GM21737 (cell line): Measurements from ENCODE around the gene THBS2.

Experiments used
- ATAC-seq: cut with Tn5 transposase; IDR thresholded peaks from one replicate; pipeline ENCODE4 v1.9.1; 2021; ENCODE audit warnings: mild to moderate bottlenecking, moderate library complexity; ENCODE audit not compliant: unreplicated experiment

Gene THBS2

DNA sequence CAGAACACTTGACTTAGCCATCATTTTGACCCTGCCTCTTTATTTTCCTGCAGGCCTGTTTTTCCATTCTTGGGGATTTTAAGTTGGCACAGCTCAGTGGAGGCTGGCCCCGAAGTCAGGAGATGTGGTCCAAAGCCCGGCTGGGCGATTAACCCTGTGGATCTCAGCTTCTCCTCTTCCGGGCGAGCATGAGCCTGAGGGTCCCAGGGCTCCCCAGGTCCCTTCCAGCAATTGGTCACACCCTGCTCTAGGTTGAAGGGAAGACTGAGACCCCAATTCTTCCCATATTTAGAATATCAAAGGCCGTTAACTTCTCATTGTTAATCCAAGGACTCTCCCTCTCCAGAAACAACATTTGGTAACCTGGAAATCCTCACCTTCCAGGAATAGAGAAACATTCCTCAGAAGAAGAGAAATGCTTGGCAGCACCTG is 2.3 kb downstream of the THBS2 start:
- no peak for ATAC-seq

DNA sequence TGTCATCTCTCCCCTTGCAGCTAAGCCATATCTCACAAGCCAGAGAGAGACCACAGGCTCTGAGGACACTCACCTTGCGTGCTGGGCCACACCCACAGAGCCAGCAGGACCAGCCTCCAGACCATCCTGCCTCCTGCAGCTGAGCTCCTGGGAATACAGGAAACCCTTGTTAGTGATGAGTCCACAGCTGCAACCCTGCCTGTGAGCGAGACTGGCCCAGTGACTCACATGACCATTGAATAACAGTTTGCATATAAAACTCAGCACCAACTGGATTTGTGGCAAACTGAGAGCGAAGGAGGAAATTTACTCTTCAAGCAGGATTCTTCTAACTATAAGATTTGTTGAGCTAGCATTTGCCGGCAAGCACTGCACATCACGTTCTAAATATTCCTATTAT is 3.0 kb downstream of the THBS2 start:
- ATAC-seq: no peak

GRCh38 chr6:169249057-169249456 is 4.6 kb downstream of the THBS2 start:
- no peak for ATAC-seq

DNA sequence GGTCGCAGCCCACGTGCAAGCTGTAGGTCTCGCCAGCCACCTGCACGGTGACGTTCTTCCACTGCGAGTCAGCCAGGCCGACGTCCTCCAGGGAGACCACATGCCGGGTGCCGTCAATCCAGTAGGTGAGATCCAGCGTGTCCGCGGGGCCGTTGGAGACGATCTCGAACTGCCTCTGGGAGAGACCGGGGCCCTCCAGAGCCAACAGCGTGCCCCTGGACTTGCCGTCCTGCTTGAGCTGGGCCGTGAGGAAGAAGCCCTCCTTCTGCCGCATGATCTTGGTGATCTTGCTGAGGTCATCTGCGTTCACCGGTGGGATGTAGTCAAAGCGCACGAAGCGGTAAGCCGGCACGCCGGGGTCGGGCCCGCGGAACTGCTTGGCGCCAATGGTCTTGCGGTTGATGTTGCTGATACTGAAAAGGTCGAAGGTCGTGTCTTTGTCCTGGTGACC is 5.1 kb downstream of the THBS2 start:
- no peak for ATAC-seq

DNA sequence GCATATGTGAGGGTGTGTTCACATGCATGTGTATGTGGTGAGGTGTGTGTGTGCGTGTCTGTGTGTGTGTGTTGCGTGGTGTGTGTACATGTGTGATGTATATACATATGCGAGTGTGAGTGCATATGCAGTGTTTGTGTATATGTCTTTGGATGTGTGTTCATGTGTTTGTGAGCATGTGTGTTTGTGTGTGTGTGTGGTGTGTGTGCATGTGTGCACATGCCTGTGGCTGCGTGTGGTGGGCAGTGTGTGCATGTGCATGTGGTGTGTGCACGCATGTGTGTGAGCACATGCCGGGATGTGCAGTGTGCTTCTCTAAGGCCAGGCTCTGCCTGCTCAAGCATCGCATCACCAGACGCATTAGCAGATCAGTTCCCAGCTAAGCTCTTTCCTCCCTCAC is 5.7 kb downstream of the THBS2 start:
- no peak for ATAC-seq

- ATAC-seq: no peak
Observed at GRCh38 chr6:169247419-169247818, 6.2 kb downstream of the THBS2 start.

DNA sequence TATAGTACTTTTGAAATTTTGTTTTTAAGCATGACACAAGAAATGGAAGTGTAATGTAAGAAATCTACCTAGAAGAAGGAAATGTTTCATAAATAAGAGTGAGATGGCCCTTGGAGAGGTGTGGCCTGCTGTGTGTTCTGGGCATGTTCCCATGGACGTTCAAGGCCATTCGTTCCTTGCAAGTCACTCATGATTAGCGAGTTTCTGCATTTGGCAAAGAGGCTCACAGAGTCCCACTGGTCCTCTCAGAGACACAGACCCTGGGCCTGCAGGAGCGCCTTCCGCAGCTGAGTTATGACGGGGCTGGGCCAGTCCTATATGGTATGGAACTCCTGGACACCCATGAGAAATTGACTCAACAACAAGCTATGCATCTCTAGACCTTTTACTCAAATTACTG is 7.2 kb downstream of the THBS2 start:
- ATAC-seq: no peak

DNA sequence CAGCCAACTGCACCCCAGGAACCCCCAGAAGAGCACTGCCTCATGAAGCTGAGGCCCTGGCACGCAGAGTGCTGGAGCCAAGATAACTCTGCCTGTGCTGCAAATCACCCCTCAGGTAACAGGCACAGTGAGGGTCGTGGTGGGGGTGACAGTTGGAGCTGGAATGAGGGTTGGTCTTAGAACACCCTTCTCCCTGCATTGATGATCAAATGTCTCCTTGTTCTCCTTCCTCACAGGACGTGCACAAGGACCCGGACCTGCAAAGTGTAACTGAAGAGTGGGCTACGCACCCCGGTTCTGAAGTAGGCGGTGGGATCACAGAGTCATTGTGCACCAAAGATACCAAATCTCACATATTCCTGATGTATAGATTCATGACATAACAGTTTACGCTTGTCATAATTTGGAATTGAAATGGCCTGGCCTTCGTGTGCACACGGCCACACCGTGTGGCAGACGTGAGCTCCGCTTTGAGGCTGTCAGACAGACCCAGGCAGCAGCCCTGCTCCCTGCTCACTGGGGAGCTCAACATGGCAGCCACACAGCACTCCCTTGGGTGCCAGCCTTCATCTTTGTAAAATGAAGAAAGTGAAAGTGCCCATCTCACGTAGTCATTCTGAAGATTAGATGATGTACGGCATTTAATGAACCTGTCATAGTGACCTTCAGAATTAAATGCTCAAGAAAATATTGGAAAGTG is 8.8 kb downstream of the THBS2 start:
- ATAC-seq: no peak

- ATAC-seq: no peak
Observed at GRCh38 chr6:169243661-169244060, 10.0 kb downstream of the THBS2 start.

GRCh38 chr6:169243186-169243585 is 10.5 kb downstream of the THBS2 start:
- no peak for ATAC-seq

DNA sequence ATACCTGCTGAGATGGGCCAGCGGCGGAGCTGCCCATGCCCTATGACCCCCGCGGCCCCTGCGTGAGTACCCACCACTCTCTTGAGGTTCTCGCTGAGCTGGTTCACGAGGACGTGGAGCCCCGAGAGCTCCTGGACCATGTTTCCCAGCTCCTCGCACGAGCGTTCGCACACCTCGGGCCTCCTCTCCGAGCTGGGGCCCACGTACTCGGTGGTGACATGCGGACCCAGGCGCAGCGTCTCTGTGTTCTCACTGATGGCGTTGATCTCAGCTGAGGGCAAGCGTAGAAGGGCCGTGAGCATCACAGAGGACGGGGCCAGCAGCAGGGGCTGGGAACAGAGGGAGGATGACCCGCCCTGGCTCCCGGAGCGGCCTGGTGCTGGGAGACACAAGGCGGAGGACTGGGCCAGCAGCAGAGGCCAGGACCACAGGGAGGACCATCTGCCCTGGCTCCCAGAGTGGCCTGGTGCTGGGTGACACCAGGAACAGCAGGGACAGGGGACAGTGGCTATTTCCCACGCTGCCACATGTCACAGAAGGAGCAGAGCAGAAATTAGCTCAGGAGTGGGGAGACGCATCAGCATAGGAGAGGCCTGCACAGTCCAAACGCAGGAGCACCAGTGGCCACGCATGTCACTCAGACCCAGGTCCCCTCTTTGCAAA is 11.8 kb downstream of the THBS2 start:
- no peak for ATAC-seq

DNA sequence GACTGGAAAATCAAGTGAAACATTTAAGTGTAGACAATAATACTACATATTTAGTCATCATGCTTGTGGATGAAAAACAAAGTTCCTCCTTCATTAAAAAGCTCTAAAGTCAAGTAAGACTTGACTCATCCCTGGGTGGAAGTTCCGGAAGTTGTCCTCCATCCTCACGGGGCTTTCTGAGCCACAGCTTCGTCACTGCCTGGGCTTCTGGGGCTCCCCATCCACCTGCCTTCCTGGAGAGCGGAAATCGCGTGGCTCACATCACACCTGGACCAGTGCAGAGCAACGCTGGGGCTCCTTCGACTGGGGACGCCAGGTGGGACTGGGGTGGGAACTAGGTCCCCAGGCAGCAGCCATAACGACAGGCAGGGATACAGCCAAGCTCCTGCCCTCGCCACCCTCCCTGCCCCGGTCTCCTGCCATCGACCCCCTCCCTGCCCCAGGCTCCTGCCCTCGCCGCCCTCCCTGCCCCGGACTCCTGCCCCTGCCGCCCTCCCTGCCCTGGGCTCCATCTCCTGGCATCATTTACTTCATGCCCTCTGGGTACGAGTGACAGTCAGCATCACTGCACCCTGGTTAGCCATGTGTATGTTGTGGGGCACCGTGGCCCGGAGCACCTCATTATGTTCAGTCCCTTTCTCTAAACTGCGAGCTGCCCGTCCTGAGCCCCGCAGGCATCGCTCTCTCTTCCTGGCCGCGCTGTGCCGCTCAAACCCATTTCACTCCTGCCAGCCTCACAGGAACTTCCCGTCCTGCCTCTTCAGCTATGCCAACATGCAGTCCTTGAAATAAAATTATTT is 12.9 kb downstream of the THBS2 start:
- no peak for ATAC-seq

DNA sequence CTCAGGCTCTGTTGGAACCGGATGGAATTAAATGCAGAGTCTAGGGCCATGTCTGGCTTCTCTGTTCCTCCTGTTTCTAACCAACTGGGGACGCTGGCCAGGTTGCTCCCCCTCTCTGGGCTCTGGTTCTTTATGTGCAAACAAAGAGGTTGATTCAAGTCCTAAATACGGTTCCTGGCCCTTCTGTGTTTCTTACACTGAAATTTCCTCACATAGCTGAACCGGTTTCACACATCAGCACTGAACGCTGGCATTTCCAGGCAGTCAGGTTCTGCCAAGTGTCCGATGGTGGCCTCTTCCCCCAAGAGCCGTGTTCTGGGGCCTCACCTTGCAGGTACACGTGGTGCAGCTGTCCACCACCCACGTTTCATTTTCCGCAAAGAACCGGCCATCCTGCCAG is 13.5 kb downstream of the THBS2 start:
- no peak for ATAC-seq

DNA sequence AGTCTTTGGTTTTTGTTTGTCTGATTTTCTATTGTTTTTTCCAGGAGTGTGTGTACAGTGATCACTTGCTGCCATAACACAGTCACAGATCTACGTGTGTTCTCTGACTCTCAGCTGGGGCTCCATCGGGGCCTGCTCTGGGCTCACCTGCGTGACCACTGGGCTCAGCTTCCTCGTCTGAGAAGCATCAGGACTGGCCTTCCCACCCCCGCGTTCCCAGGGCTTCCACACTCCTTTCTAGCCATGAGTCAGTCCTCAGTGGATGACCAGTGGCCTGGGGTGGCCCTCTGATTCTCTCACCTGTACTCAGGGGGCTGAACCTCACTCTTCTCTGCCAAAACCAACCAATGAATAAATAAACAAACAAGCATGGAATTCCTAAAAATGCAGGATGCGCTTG is 14.5 kb downstream of the THBS2 start:
- ATAC-seq: no peak

GRCh38 chr6:169238766-169239165 is 14.9 kb downstream of the THBS2 start:
- no peak for ATAC-seq

GRCh38 chr6:169237496-169238134 is 16.0 kb downstream of the THBS2 start:
- ATAC-seq: no peak

DNA sequence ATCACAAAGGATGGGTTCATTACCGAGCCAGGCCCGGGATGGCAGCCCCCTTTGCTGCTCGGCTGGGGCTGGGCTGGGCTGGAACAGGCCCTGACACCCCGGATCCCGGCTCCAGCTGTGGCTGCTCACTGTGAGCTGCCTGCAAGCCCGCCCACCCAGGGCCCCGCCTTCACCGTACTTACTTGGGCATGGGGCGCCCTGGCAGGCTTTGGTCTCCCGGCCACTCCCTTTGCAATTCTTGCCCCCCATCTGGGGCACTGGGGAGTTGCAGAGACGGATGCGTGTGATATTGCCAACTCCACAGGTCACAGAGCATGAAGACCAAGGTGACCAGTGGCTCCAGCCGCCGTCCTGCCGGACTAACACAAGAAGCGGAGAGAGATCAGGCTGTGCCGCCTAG is 16.7 kb downstream of the THBS2 start:
- no peak for ATAC-seq

GRCh38 chr6:169236545-169236944 is 17.1 kb downstream of the THBS2 start:
- ATAC-seq: no peak

DNA sequence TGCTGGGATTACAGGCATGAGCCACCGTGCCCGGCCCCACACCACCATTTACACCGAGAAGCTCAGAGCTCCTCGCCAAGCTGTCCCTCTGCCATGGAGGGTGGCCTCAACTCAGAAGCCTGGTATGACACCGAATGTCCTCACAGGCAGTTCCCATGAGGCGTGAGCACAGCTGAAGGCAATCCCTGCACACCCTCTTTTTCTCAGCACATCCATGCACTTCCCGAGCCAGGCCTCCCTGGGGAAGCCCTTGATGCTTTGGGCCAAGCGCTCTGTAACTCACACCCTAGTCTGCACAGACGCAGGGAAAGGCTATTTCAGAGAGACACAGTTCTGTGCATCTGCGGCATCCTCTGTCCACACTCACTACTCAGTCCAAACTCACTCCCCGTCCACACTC is 18.4 kb downstream of the THBS2 start:
- no peak for ATAC-seq

GRCh38 chr6:169234634-169235033 is 19.0 kb downstream of the THBS2 start:
- ATAC-seq: no peak

- no peak for ATAC-seq
Observed at GRCh38 chr6:169233832-169234231, 19.8 kb downstream of the THBS2 start.
